NCI-H1417 (cell line): ENCODE results near the gene SFT2D1.

Source experiments
- DNase-seq, 3 experiments: peaks; one replicate each; lab custom pipeline; 2025; lab: John Stamatoyannopoulos, UW

The SFT2D1 gene

DNA sequence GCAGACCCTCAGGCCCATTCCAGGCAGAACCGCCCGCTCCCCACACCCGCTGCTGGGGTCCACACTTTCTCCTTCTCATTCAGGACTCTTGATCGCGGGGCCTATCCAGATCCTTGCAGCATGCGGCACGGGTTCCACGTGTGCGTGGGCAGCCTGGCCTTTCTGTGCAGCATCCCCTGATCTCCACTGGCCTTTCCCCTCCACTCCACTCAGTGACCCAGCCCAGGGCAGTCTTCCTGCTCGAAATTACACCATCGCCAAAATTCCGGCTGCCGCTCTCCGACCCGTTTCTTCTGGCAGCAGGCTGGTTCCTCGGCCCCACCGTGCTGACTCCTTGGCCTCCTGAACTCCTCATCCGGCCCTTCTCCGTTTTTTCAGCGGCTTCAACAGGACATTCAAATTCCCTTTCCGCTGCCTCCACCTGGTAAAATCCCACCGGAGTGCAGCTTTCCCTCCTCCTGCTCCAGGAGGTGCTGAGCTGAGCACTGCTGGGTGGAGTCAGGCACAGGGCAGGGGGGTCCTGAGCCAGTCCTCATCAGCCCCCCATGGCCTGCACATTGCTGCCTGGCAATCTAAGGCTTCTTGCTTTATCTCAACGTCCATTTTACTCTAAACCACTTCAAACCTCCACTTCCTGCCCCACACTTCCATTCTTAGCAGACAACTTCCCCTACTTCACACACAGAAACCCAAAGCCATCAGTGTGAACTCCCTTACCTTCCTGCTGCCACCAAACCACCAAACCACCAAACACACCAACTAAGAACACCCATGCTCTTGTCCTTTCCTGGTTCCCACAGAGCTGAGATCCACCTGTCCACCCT, 9.0 kb downstream of the SFT2D1 start:
- no peak for DNase-seq

DNA sequence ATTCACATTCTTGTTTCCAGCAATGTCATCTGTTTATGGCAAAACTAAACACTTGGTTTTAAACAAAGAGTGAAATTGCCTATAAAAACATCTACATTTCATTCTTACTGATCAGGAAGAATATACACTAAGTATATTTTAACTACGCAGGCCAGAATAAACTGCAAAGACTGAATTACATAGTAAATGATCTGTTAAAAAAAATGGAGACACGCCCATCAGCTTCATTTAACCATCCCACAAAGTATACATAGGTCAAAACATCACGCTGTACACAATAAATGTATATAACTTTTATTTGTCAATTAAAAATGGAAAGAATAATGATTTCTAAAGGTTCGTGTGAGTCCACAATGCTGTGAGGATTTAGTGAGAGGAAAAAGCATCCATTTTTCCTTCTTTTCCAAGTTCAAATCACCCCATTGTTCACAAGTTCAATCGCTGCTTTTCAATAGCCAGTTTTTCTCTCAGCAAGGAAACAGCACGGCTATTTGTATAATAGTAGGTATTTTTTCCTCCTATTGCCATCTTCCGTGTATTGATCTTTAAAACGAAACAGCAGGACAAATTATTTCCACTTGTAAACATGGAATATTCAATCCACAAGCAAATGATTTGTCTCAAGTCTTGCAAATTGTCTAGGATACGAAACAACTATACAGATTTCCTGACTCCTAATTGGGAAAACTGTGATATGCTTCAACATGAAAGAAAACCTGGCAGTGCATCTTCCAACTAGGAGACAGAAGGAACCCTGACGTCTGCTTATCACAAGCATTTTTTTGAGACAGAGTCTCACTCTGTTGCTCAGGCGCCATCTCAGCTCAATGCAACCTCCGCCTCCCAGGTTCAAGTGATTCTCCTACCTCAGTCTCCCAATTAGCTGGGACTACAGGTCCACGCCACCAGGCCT, 10.6 kb downstream of the SFT2D1 start:
- no peak for DNase-seq

DNA sequence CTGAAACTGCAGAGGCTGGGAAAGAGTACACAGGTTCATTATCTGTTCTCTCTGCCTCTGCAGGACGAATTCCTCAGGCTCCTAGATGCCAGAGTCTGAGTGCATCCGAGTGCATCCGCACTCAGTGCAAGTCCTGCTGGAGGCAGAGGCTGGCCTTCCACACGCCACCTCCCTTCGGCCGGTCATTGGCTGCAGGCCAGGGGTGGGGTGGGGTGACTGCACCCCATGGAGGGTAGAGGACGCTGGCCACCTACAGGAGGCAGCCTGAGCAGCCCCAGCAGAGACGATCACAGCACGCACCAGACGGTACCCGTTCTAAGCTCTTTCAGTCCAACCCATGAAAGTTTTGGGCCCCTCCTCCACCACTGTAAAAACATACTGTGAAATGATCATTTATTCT, 11.7 kb downstream of the SFT2D1 start:
- no peak for DNase-seq

DNA sequence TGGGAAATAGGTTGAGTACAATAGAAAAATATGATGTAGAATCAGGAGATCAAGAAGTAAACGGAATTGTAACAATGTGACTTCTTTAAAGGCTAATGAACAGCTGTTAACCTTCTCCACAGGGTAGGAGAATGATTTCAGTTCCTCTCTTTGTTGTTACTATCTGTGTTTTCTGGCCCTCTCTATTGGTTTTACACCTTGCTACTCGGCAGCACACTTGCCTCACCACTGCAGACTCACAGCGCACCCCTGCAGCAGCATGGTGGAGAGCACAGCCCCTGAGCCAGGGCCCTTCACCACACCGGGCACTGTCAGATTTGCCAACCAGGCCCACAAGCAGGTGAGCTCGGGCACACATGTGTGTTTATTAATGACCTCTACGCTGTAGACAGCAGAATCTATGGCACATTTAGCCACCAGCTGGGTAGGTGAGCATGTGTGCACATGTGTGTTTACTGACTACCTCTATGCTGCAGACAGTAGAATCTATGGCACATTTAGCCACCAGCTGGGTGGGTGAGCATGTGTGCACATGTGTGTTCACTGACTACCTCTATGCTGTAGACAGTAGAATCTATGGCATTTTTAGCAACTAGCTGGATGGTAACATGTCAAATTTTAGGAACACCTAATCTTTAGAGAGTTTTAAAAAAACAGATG, 16.8 kb downstream of the SFT2D1 start:
- no peak for DNase-seq

DNA sequence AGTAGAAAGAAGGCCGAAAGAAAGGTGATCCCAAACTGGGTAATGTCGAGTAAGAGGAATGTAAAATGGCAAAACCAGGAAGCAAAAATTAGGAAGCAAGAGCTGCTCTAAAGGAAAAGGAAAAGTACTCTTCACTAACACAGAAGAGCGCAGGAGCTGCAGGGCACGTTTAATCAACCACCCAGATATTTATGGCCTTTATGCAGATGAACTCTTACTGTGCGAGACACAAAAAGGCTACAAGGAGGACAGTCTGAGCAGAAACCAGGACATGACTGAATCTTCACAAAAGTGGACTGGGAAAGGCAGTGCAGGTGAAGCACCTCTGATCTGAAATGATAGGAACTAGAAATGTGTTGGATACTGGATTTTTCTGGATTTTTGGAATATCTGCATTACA, 18.9 kb downstream of the SFT2D1 start:
- no peak for DNase-seq

DNA sequence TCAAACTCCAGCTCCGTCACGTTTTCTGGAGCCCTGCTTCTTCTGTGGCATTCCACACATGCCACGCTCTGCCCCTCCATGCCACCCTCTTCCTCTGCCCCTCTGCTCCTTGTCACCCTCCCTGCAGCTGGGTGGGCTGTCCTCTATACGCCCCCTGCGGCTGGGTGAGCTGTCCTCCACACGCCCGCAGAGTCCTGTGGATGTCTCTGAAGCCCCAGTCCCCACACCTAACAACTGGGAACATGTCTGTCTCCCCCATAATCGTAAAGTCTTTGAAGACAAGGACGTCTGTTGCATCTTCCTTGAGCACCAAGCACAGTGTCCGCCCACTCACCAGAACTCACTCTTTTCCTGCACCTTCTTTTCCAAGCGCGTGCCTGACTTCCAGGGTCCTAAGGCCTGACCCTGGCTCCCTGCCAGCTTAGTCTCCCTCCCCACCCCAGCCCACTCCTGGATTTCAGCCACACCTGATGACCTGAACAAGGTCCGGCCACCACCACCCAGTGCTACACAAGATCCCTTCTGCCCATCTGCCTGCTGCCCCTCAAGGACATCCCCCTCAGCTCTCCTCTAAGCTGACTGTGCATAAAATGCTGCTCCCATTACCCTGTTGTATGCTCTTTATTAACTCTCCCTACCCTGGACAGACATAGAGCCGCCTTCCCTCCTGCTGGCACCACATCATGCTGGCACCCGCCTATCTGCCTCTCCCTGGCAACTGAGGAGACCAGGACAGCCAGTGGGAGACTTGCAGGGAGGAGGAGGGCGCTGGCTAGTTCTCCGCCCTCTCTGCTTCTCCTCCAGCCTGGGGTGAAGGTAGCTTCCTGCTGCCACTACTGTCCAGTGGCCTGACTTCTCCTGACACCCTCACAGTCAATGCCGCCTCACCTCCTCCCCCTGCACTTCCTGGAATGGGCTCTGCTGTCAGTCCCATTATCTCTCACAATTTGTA, 23.4 kb downstream of the SFT2D1 start:
- peak in 1 of 3 experiments; percentile 12 for DNase-seq

DNA sequence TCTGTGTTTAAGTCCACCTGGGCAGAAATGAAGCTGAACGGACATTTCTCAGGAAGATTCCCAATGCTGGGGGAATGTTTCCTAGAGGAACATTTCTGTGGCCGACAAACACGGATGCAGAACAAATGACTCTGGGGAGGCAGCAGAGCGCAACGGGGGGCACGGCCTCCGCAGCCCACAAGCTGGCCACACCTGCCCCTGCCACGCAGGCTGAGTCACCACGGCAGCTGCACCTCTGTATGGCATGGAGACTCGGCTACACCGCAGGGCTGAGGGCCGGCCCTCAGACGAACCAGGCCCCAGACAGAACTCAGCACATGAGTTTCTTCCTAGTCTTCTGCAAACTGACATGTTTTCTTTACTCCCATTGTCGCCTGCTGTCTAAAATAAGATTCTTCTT, 24.1 kb downstream of the SFT2D1 start:
- DNase-seq, result no peak

DNA sequence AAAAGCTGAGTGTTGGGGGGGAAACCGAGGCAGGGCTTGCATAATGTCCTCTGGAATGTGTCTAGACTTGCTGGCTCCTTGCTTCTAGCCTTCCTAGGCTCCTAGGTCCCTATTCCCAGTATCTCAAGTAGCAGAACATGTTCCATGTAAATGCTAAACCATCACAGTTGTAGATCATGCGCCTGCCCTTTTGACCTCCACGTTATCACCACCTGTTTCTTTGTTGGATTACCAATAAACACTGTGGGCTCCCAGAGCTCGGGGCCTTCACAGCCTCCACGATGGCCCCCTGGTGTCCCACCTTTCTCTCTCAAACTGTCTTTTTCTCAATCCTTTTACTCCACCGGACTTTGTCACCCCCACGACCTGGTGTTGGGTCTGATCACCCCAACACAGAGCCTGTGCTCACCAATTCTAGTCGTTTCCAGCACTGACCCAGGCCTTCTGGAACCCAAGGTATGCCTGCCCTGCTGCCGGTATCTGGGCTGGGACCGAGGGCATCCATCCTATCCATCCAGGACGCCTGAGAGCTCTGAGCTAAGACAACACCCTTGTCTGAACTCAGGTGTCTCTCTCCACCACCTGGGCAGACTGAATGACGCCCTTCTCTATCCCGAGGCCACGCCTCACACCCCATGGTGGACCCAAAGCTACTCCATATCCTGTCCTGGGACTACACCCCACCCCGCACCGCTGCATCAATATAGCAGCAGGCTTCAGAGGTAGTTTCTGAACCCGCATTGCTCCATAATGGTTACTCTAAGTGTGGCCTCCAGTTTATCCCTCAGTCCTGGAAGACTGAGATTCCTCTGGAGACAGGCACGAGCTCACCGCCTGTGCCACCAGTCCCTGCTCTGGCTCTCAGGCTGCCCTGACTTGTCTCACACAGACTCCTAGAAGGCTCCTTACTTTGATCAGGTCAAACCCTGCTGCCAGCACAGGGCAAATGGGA, 24.8 kb downstream of the SFT2D1 start:
- DNase-seq, result no peak

DNA sequence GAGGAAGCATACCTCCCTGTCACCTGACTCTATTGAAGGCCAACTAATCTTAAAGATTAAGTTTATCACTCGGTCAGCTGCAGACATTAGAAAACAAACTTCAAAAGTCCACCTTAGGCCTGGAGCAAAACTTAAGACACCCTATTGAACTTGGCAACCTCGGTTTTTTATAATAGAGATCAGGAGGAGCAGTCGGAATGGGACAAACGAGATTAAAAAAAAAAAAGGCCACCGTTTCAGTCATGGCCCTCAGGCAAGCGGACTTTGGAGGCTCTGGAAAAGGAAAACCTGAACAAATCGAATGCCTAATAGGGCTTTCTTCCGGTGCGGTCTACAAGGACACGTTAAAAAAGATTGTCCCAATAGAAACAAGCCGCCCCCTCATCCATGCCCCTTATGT, 26.9 kb downstream of the SFT2D1 start:
- no peak for DNase-seq

DNA sequence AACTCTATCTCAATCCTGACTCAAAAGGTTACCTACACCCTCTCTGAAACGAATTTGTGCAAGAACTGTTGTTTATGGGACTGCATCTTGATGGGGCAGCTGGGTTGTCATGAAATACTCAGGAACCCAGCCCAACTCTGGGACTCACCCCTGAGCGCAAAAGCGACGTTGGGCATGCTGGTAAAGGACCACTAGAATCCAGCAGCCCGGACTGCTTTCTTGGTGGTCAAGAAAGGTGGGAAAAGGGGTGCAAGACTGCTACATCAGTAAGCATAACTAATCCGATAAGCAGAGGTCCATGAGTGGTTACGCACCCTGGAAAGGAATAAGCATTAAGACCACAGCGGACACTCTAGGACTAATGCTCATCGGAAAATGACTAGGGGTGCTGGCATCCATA, 27.9 kb downstream of the SFT2D1 start:
- no peak for DNase-seq

DNA sequence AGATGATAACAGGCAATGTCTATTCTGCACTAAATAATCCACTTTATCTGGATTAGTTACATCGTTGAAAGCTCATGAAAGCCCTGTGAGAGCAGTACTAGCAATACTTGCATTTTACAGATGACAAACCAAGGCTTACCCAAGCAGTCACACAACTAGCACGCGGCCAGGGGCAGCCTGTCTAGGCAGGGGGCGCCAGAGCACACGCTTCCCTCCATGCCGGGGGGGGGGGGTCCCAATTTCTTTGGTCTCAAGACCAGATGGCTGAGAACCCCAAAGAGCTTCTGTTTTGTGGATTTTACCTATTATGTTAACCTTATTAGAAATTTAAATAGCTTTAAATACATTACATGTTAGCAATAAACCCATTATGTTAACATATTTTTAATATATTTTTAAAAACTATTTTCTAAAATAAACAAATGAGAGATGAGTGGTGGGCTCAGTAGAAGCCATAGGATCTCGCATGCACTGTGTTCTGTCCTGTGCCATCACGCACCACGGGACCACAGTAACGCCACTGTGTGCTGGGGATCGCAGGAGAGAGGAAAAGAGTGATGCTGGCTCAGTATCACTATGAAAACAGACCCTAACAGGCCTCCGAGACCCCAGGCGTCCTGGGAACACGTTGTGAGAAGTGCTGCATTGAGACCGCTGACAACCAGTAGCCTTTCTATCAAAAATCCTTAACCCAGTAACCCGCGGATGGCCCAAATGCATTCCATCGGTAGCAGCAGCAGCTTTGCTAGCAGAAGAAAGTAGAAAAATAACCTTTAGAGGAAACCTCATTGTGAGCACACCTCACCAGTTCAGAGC, 28.9 kb downstream of the SFT2D1 start:
- peak in 2 of 3 experiments; percentile 17 to 28 for DNase-seq

DNA sequence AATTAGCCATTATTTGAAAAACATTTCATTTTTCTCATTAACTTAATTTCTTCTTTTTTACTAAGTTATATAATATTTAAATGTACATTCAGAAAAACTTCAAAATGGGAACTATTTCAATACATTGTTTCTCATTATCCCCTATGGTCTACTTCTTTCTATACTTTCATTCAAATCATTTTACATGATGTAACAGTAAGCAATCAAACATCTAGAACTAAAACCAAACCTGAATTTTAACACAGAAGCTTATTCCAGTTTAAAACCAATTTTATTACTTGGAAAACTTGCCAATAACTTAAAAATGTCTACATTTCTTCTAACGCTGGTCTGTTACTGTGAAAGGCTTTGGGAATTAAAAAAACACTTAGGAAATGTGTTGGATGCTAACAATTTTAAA, 29.5 kb downstream of the SFT2D1 start:
- DNase-seq, result no peak

DNA sequence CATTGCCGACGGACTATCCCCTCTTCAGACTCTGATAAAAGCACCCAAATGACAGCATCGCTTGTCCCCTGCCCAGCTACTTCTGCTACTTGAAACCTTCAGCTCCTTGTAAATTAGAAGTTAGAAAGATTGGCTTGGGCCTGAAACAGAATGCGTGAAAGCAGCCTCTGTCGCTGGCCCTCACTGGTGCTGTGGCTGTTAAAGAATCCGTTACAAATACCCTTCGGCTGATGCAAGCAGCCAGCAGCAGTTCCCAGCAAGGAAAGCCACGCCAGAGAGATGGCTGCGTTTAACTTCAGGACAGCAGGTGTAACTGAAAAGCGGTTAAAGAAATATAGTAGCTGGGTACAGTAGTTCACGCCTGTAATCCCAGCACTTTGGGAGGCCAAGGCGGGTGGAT, 31.7 kb downstream of the SFT2D1 start:
- no peak for DNase-seq

DNA sequence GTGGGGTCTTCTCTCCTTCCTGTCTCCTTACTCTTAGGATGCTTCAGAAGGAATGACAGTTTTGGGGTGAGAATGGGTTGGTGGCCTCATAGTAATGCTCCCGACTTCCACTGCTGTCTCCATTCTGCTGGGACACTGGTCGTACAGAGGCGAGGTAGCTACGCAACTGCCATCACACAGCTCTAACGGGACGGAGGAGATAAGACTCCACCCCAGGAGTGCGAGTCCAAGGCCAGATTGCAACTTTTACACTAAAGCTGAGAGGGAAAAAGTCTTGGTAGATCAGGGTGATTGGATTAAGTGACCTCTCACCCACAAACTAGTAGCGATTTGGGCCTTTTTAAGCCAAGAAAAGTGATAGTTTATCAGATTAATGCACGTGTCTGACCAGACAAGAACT, 32.4 kb downstream of the SFT2D1 start:
- DNase-seq, result no peak

DNA sequence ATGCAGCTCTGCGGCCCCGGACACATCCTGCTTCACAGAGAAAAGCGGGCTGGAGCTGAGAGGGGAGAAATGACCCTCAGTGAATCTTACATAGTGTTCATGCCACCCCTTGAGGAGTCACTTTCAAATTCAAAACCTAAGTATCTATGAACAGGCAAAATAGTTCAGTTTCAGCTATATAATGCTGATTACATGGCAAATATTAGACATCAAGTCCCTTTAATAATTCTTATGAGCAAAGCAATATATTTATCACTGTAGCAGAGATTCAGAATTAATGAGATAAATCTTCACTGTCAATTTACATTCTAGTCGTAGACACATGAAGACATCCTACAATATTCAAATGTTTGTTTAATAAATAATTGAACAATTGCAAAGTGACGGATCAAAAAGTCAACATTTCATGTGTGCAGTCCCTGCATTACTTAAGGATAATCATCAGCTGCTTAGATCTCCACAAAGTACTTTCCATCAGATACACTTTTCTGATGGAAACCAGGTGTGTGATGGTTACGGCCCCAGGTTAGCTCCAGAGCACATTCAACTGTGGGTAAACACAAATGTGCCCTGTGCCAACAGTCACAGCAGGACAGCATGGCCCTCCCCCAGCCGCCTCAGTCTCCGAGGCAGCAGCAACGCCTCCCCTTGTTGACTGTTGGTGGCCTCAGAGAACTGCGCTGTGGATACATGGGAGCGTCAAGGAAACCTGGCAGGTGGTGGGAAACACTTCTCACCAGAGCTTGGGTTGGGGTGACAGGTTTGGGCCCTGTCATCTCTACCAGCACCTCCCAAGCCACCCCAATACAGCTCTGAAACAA, 33.4 kb downstream of the SFT2D1 start:
- peak in 2 of 3 experiments; percentile 94 to 98 for DNase-seq

DNA sequence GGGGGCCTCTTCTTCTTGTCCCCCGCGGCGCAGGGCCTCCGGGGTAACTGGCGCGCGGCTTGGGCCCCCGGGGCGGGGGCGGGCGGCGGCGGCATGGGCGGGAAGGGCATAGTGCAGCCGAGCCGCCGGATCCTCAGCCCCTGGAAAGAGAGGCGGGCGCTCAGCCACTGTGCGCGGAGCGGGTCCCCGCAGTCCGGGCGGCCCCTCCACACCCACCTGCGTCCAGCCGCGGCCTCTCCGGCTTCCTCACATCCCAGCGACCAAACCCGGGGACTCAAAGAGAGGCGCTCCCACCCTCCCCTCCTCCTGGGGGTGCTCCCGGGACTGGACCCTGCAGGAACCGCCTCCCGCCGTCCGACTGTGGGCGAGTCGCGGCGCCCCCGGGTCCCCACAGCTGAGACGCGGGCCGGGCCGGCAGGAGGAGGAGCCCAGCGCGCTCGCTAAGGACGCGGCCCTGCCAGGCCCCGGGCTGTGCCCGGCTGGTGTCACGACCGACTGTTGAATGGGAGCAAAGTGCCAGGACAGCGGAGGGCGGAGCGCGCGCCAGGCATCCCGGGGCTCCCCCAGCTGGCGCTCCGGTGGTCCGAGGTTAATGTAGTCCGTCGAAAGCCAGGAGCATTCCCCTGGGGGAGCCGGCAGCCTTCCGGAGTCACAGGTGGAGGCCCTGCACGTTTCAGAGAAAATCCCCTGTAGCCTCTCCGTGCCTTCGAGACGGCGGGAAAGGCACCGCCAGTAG, 34.1 kb downstream of the SFT2D1 start, which contains the start of gene PRR18:
PRR18 (minus strand) TSS at position 360 of the 736 bp plus-strand sequence; CDS start at position 110, 250 bp downstream.
- peak in 2 of 3 experiments; percentile 77 to 80 for DNase-seq
